ENCODE data around the gene DIS3L2. TPM values are rescaled to one million over a fixed set of nuclear protein-coding genes. Genes with fewer than 3 reads are reported as not detected.

Gene DIS3L2
- total RNA-seq, 1 donor from 2014 or later: 34.3 TPM

- Mint-ChIP-seq H3K27ac (ENCODE audit: unreplicated experiment) (no peak overlapping the region), H3K27me3 (ENCODE audit: unreplicated experiment) (peaks cover 2% of the 10 kb centered on the region), H3K4me1 (ENCODE audit: unreplicated experiment) (peaks cover 33% of the 10 kb centered on the region), H3K9me3 (ENCODE audit: unreplicated experiment) (no peaks in the 10 kb centered on the region), H3K36me3 (ENCODE audit: unreplicated experiment) (peaks cover 50% of the 10 kb centered on the region), H3K4me3 (ENCODE audit: unreplicated experiment) (no peak overlapping the region)
- no peak for DNase-seq (ENCODE audit: extremely low spot score, unreplicated experiment)
- TF ChIP-seq CTCF (IDR thresholded peaks at IDR 0.05): no peak
Observed at GRCh38 chr2:232263295-232263694, 301.8 kb downstream of the DIS3L2 start.

GRCh38 chr2:232264081-232264480 is 302.6 kb downstream of the DIS3L2 start:
- DNase-seq (ENCODE audit: extremely low spot score, unreplicated experiment): no peak
- H3K4me3 Mint-ChIP-seq (ENCODE audit: unreplicated experiment): no peak overlapping the region
- no peak for TF ChIP-seq CTCF (IDR thresholded peaks at IDR 0.05)
- H3K27me3 Mint-ChIP-seq (ENCODE audit: unreplicated experiment): peaks cover 2% of the 10 kb centered on the region
- H3K36me3 Mint-ChIP-seq (ENCODE audit: unreplicated experiment): peaks cover 50% of the 10 kb centered on the region
- H3K4me1 Mint-ChIP-seq (ENCODE audit: unreplicated experiment): peaks cover 30% of the 10 kb centered on the region
- no peak overlapping the region for H3K27ac Mint-ChIP-seq (ENCODE audit: unreplicated experiment)
- H3K9me3 Mint-ChIP-seq (ENCODE audit: unreplicated experiment): no peaks in the 10 kb centered on the region

GRCh38 chr2:232265329-232265728 is 303.8 kb downstream of the DIS3L2 start:
- no peak overlapping the region for H3K4me3 Mint-ChIP-seq (ENCODE audit: unreplicated experiment)
- H3K4me1 Mint-ChIP-seq (ENCODE audit: unreplicated experiment): peaks cover 17% of the 10 kb centered on the region
- H3K27me3 Mint-ChIP-seq (ENCODE audit: unreplicated experiment): peaks cover 2% of the 10 kb centered on the region
- peaks cover 53% of the 10 kb centered on the region for H3K36me3 Mint-ChIP-seq (ENCODE audit: unreplicated experiment)
- no peak for DNase-seq (ENCODE audit: extremely low spot score, unreplicated experiment)
- H3K27ac Mint-ChIP-seq (ENCODE audit: unreplicated experiment): no peak overlapping the region
- H3K9me3 Mint-ChIP-seq (ENCODE audit: unreplicated experiment): no peaks in the 10 kb centered on the region
- no peak for TF ChIP-seq CTCF (IDR thresholded peaks at IDR 0.05)

- H3K27me3 Mint-ChIP-seq (ENCODE audit: unreplicated experiment): peaks cover 2% of the 10 kb centered on the region
- H3K36me3 Mint-ChIP-seq (ENCODE audit: unreplicated experiment): peaks cover 28% of the 10 kb centered on the region
- no peak overlapping the region for H3K4me3 Mint-ChIP-seq (ENCODE audit: unreplicated experiment)
- no peaks in the 10 kb centered on the region for H3K9me3 Mint-ChIP-seq (ENCODE audit: unreplicated experiment)
- H3K4me1 Mint-ChIP-seq (ENCODE audit: unreplicated experiment): no peaks in the 10 kb centered on the region
- no peak overlapping the region for H3K27ac Mint-ChIP-seq (ENCODE audit: unreplicated experiment)
- no peak for DNase-seq (ENCODE audit: extremely low spot score, unreplicated experiment)
- no peak for TF ChIP-seq CTCF (IDR thresholded peaks at IDR 0.05)
Observed at GRCh38 chr2:232268636-232269165, 307.2 kb downstream of the DIS3L2 start.

GRCh38 chr2:232269867-232270266 is 308.4 kb downstream of the DIS3L2 start:
- Mint-ChIP-seq H3K27me3 (ENCODE audit: unreplicated experiment) (no peaks in the 10 kb centered on the region), H3K27ac (ENCODE audit: unreplicated experiment) (no peak overlapping the region), H3K4me3 (ENCODE audit: unreplicated experiment) (no peak overlapping the region), H3K9me3 (ENCODE audit: unreplicated experiment) (no peaks in the 10 kb centered on the region), H3K36me3 (ENCODE audit: unreplicated experiment) (peaks cover 20% of the 10 kb centered on the region), H3K4me1 (ENCODE audit: unreplicated experiment) (no peaks in the 10 kb centered on the region)
- no peak for TF ChIP-seq CTCF (IDR thresholded peaks at IDR 0.05)
- DNase-seq (ENCODE audit: extremely low spot score, unreplicated experiment): no peak
